H1 (cell line): ENCODE results near the gene SGCG. TPM values are rescaled to one million over a fixed set of nuclear protein-coding genes. Genes with fewer than 3 reads are reported as not detected.

Source experiments
- CTCF ChIA-PET: fragments of 300-600 bp; sonication (Branson Sonifier 250); formaldehyde crosslinking; loops from one replicate; lab custom pipeline; 2021; ENCODE audit not compliant: partially characterized antibody; lab: Charles Lee
- POLR2A ChIA-PET: fragments of 300-600 bp; sonication (Branson Sonifier 250); formaldehyde crosslinking; loops from one replicate; lab custom pipeline; 2021; ENCODE audit warnings: inconsistent platforms; ENCODE audit not compliant: partially characterized antibody; lab: Charles Lee
- DNase-seq, 2 experiments: peaks; one replicate each; pipeline versions ENCODE4 v3.0.0 to v3.0.0-alpha.2; 2010 to 2022; ENCODE audit warnings: low spot score in 2 of 2, low read depth in 1 of 2, mixed read lengths in 1 of 2
- FAIRE-seq: peaks from 2 replicates; lab custom pipeline; 2011; peaks lifted over from hg19 to GRCh38; lab: Jason Lieb, UNC
- H2AFZ ChIP-seq: 2 replicates; pipeline ENCODE4 v1.8.1; 2012; ENCODE audit warnings: low read length, inconsistent platforms
- H2AK5ac ChIP-seq: 2 replicates; pipeline ENCODE4 v1.6.1; 2013; ENCODE audit warnings: low read depth, low read length
- H2BK120ac ChIP-seq: replicated peaks from 2 replicates; pipeline ENCODE3; 2013; ENCODE audit warnings: low read depth, low read length, inconsistent platforms
- H2BK12ac ChIP-seq: 2 replicates; pipeline ENCODE4 v1.6.1; 2013; ENCODE audit warnings: low read depth, low read length
- H2BK15ac ChIP-seq: 2 replicates; pipeline ENCODE4 v1.6.1; 2013; ENCODE audit warnings: low read length
- H2BK20ac ChIP-seq: 2 replicates; pipeline ENCODE4 v1.6.1; 2013; ENCODE audit warnings: low read length
- H2BK5ac ChIP-seq: 2 replicates; pipeline ENCODE4 v1.6.1; 2013; ENCODE audit warnings: low read depth, low read length
- H3K14ac ChIP-seq: 2 replicates; pipeline ENCODE4 v1.6.1; 2013; ENCODE audit warnings: inconsistent platforms; ENCODE audit not compliant: insufficient read length
- H3K18ac ChIP-seq: 2 replicates; pipeline ENCODE4 v1.6.1; 2013; ENCODE audit warnings: low read length; ENCODE audit errors: extremely low read depth
- H3K23ac ChIP-seq: 2 replicates; pipeline ENCODE4 v1.6.1; 2013; ENCODE audit warnings: inconsistent platforms; ENCODE audit not compliant: insufficient read length
- H3K23me2 ChIP-seq: 2 replicates; pipeline ENCODE4 v1.6.1; 2013; ENCODE audit warnings: low read depth, low read length
- H3K27ac ChIP-seq: 2 replicates; pipeline ENCODE4 v1.6.1; 2011; ENCODE audit warnings: low read depth, low read length, inconsistent platforms
- H3K27me3 ChIP-seq, 4 experiments: replicated peaks in 1 of 4; 1 replicate in 1 of 4; 2 replicates in 3 of 4; pipeline versions ENCODE4 v1.6.1 to v1.8.1; 2011 to 2013; ENCODE audit warnings: low read length in 3 of 4, mild to moderate bottlenecking in 3 of 4, inconsistent platforms in 2 of 4, mixed read lengths in 2 of 4, moderate library complexity in 1 of 4; ENCODE audit not compliant: control insufficient read depth in 3 of 4, insufficient read depth in 3 of 4; ENCODE audit errors: extremely low read depth in 1 of 4
- H3K36me3 ChIP-seq, 4 experiments: 2 replicates each; pipeline versions ENCODE4 v1.6.1 to v1.8.1; 2011 to 2013; ENCODE audit warnings: mild to moderate bottlenecking in 4 of 4, low read length in 3 of 4, moderate library complexity in 2 of 4, control low read depth in 1 of 4, inconsistent platforms in 1 of 4; ENCODE audit not compliant: insufficient read depth in 4 of 4, control insufficient read depth in 2 of 4
- H3K4ac ChIP-seq: replicated peaks from 2 replicates; pipeline ENCODE3; 2013; ENCODE audit warnings: low read length, low read depth, mixed read lengths, inconsistent platforms; ENCODE audit not compliant: insufficient read length
- H3K4me1 ChIP-seq, 4 experiments: replicated peaks in 1 of 4; 1 replicate in 1 of 4; 2 replicates in 3 of 4; pipeline versions ENCODE4 v1.6.1 to v1.8.1; 2011 to 2013; ENCODE audit warnings: low read length in 3 of 4, inconsistent platforms in 2 of 4, mixed read lengths in 1 of 4; ENCODE audit not compliant: insufficient read depth in 4 of 4, control insufficient read depth in 3 of 4
- H3K4me2 ChIP-seq, 2 experiments: 2 replicates each; pipeline versions ENCODE4 v1.6.1 to v1.8.1; 2011 to 2013; ENCODE audit warnings: low read depth in 2 of 2, low read length in 2 of 2, control low read depth in 1 of 2, inconsistent platforms in 1 of 2, mild to moderate bottlenecking in 1 of 2; ENCODE audit not compliant: insufficient read depth in 1 of 2
- H3K4me3 ChIP-seq, 4 experiments: fragments of 200-600, 300-600 bp in 1 of 4; sonication (generic), shearing (Covaris generic), sonication (Bioruptor Twin) in 1 of 4; 2 replicates each; pipeline versions ENCODE4 v1.5.1 to v1.8.1; 2011 to 2016; ENCODE audit warnings: low read length in 4 of 4, low read depth in 3 of 4, control low read depth in 2 of 4, inconsistent platforms in 2 of 4, mild to moderate bottlenecking in 2 of 4, mixed read lengths in 1 of 4, moderate library complexity in 1 of 4; ENCODE audit not compliant: insufficient read depth in 2 of 4; ENCODE audit errors: extremely low read depth in 1 of 4
- H3K56ac ChIP-seq: replicated peaks from 2 replicates; pipeline ENCODE3; 2013; ENCODE audit warnings: low read depth, mild to moderate bottlenecking, mixed read lengths, low read length, inconsistent platforms; ENCODE audit not compliant: insufficient read length
- H3K79me1 ChIP-seq: 2 replicates; pipeline ENCODE4 v1.6.1; 2013; ENCODE audit warnings: low read depth, low read length, control low read depth
- H3K79me2 ChIP-seq, 2 experiments: 2 replicates each; pipeline versions ENCODE4 v1.6.1 to v1.8.1; 2012 to 2013; ENCODE audit warnings: low read length in 2 of 2, mild to moderate bottlenecking in 2 of 2, inconsistent platforms in 1 of 2; ENCODE audit not compliant: insufficient read depth in 2 of 2, control insufficient read depth in 1 of 2
- H3K9ac ChIP-seq, 4 experiments: replicated peaks in 1 of 4; 1 replicate in 1 of 4; 2 replicates in 3 of 4; pipeline versions ENCODE4 v1.6.1 to v1.8.1; 2011 to 2013; ENCODE audit warnings: low read depth in 3 of 4, low read length in 3 of 4, control low read depth in 2 of 4, mild to moderate bottlenecking in 2 of 4, moderate library complexity in 2 of 4, inconsistent platforms in 1 of 4; ENCODE audit errors: extremely low read depth in 1 of 4
- H3K9me3 ChIP-seq, 2 experiments: 2 replicates each; pipeline versions ENCODE4 v1.6.1 to v1.8.1; 2012 to 2013; ENCODE audit warnings: mild to moderate bottlenecking in 2 of 2, moderate library complexity in 2 of 2, control low read depth in 1 of 2, inconsistent platforms in 1 of 2, low read depth in 1 of 2, low read length in 1 of 2, mixed read lengths in 1 of 2; ENCODE audit not compliant: insufficient read depth in 2 of 2
- H4K20me1 ChIP-seq, 2 experiments: replicated peaks in 1 of 2; 2 replicates each; pipeline versions ENCODE3 to v1.8.1; 2011 to 2013; ENCODE audit warnings: inconsistent platforms in 2 of 2, low read length in 2 of 2, mild to moderate bottlenecking in 1 of 2; ENCODE audit not compliant: insufficient read depth in 2 of 2, control insufficient read depth in 1 of 2
- H4K5ac ChIP-seq: 2 replicates; pipeline ENCODE4 v1.6.1; 2013; ENCODE audit warnings: low read length, low read depth, mixed read lengths, inconsistent platforms; ENCODE audit not compliant: insufficient read length
- H4K8ac ChIP-seq: 2 replicates; pipeline ENCODE4 v1.8.0; 2013; ENCODE audit warnings: mild to moderate bottlenecking, moderate library complexity, low read length, inconsistent platforms; ENCODE audit not compliant: insufficient read depth; ENCODE audit errors: extremely low read depth
- H4K91ac ChIP-seq: replicated peaks from 2 replicates; pipeline ENCODE3; 2013; ENCODE audit warnings: low read length, mixed read lengths, inconsistent platforms; ENCODE audit not compliant: insufficient read length
- HDAC2 ChIP-seq, 2 experiments: fragments of 300-600 bp in 1 of 2; sonication (generic) in 1 of 2; IDR thresholded peaks; 2 replicates each; pipeline ENCODE4 v1.6.1; 2011 to 2012; ENCODE audit warnings: low read depth in 2 of 2, low read length in 2 of 2, mild to moderate bottlenecking in 2 of 2, moderate library complexity in 2 of 2, borderline replicate concordance in 1 of 2, inconsistent platforms in 1 of 2
- RAD21 ChIP-seq, 2 experiments: IDR thresholded peaks in 1 of 2; conservative IDR thresholded peaks in 1 of 2; 2 replicates each; pipeline ENCODE4 v1.6.1; 2011; ENCODE audit warnings: low read depth in 2 of 2, low read length in 2 of 2, improper control_type of control experiment in 1 of 2, inconsistent platforms in 1 of 2, mild to moderate bottlenecking in 1 of 2, moderate library complexity in 1 of 2
- WGBS, 2 experiments: shearing (Covaris generic) in 1 of 2; methylation state at CpG; one replicate each; pipeline versions ENCODE4 v1.1.6 to v1.1.7; 2013 to 2015; ENCODE audit warnings: low lambda C conversion rate in 2 of 2, mixed read lengths in 2 of 2, inconsistent platforms in 1 of 2, low coverage in 1 of 2, missing lambda C conversion rate in 1 of 2; ENCODE audit not compliant: insufficient replicate concordance in 2 of 2, insufficient coverage in 1 of 2, insufficient read length in 1 of 2; ENCODE audit errors: extremely low coverage in 1 of 2, missing lambda C conversion rate in 1 of 2; 5-methylcytosine and 5-hydroxymethylcytosine counted together
- polyA plus RNA-seq, 7 experiments: library from polyadenylated mRNA; depleted of rRNA in 3 of 7; stranded (reverse) in 5 of 7; unstranded in 2 of 7; fragments of >200 nt in 5 of 7; fragments of 200-250 nt in 2 of 7; gene quantifications; 1 replicate in 5 of 7; 2 replicates in 1 of 7; 4 replicates in 1 of 7; pipeline versions ENCODE4 v1.2.1 to v1.2.3, GENCODE V29; 2011 to 2013; ENCODE audit warnings: missing spikeins in 2 of 7, mixed read lengths in 2 of 7
- total RNA-seq: library from RNA; stranded (reverse); fragmentation: NEBNext Ultra II Directional; extraction: Animal tissue kit (Norgen Biotek cat#: 25700); gene quantifications from 2 replicates; pipeline ENCODE4 v1.2.1, GENCODE V29; 2021
- TF ChIP-seq, protein P1 (sequence below), 3 experiments: IDR thresholded peaks; 1 replicate in 2 of 3; 2 replicates in 1 of 3; pipeline versions ENCODE4 v1.5.1 to v1.6.1; 2011; ENCODE audit warnings: low read length in 3 of 3, mild to moderate bottlenecking in 3 of 3, inconsistent platforms in 2 of 3, low read depth in 1 of 3, moderate library complexity in 1 of 3; ENCODE audit not compliant: insufficient read depth in 1 of 3; ENCODE audit errors: control extremely low read depth in 1 of 3

SGCG gene
- total and polyA plus RNA-seq, 2 of the 8 experiments (the other 6 are each of a cell fraction or from before 2014, with no cell fraction given): 0.05 TPM; not detected in 1

DNA sequence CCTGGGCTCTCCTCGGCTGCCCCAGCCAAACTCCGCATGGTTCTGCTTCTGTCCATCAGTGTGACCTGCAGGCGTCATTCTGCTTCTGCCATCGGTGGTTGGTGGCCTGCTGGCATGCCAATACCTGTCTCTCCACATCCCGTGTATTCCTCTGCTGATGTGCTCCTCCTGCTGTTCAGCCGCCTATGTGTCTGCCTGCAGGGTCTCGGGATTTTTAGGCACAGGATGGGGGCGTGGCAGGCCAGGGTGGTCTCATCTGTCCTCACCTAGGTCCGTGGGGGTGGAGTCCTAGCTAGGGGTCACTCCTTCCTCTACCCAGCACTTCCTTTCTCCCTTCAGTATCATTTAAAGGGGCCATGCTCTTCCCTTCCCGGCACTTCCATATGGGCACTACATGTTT, 33.0 kb upstream of the SGCG start:
- POLR2A ChIA-PET: no interaction called here
- H3K23me2 ChIP-seq: no peaks in the 10 kb centered on the region
- no peak overlapping the region for H3K27ac ChIP-seq
- DNase-seq: peak in 1 of 2 experiments; percentile 44
- H3K4me3 ChIP-seq: no peak overlapping the region
- CTCF ChIA-PET: interaction anchor here (0.6 to 1.1 kb wide), 2 partner anchors 11 to 418 kb away, joined by 3 to 5 read pairs; no protein-coding TSS in a partner anchor
- H3K14ac ChIP-seq: no peak overlapping the region
- H3K27me3 ChIP-seq: no peaks in the 10 kb centered on the region
- no peak overlapping the region for H3K23ac ChIP-seq
- no peaks in the 10 kb centered on the region for H4K20me1 ChIP-seq
- no peak overlapping the region for H2AFZ ChIP-seq
- H4K5ac ChIP-seq: no peak overlapping the region
- H4K91ac ChIP-seq: no peak overlapping the region
- no peaks in the 10 kb centered on the region for H3K4me1 ChIP-seq
- peak in 1 of 2 experiments; percentile 8; a peak in 2 of 4 replicates for TF ChIP-seq RAD21 (IDR thresholded peaks at IDR 0.05 in 1 of 2, conservative IDR thresholded peaks at IDR 0.05 in 1 of 2; ENCODE audit: low read depth in 2 of 2, low read length in 2 of 2)
- no peak for TF ChIP-seq HDAC2 (IDR thresholded peaks at IDR 0.05; ENCODE audit: borderline replicate concordance in 1 of 2, low read depth in 2 of 2, low read length in 2 of 2)
- TF ChIP-seq, protein P1, sequence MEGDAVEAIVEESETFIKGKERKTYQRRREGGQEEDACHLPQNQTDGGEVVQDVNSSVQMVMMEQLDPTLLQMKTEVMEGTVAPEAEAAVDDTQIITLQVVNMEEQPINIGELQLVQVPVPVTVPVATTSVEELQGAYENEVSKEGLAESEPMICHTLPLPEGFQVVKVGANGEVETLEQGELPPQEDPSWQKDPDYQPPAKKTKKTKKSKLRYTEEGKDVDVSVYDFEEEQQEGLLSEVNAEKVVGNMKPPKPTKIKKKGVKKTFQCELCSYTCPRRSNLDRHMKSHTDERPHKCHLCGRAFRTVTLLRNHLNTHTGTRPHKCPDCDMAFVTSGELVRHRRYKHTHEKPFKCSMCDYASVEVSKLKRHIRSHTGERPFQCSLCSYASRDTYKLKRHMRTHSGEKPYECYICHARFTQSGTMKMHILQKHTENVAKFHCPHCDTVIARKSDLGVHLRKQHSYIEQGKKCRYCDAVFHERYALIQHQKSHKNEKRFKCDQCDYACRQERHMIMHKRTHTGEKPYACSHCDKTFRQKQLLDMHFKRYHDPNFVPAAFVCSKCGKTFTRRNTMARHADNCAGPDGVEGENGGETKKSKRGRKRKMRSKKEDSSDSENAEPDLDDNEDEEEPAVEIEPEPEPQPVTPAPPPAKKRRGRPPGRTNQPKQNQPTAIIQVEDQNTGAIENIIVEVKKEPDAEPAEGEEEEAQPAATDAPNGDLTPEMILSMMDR (IDR thresholded peaks at IDR 0.05; ENCODE audit: control extremely low read depth in 1 of 3, insufficient read depth in 1 of 3, low read depth in 1 of 3, low read length in 3 of 3): peak in 1 of 3 experiments; percentile 1; a peak in 1 of 4 replicates
- TF ChIP-seq, all 59 proteins: peak for 2
- H2BK12ac ChIP-seq: no peak overlapping the region
- no peak overlapping the region; the same call in 1 of the 2 replicates for H4K8ac ChIP-seq
- no peak overlapping the region for H2BK5ac ChIP-seq
- FAIRE-seq: no peak
- no peak overlapping the region for H2BK120ac ChIP-seq
- no peak overlapping the region for H2AK5ac ChIP-seq
- H3K18ac ChIP-seq: no peak overlapping the region
- no peaks in the 10 kb centered on the region for H3K79me1 ChIP-seq
- H2BK15ac ChIP-seq: no peak overlapping the region
- 80% methylated on average over 10 of the region's 10 CpGs; no CpG with 5 or more reads in 1 of the 2 experiments for WGBS, 2 experiments
- H3K56ac ChIP-seq: no peak overlapping the region
- H2BK20ac ChIP-seq: no peak overlapping the region
- no peak overlapping the region for H3K9ac ChIP-seq
- no peak overlapping the region for H3K4ac ChIP-seq
- H3K9me3 ChIP-seq: peaks cover under 1% of the 10 kb centered on the region in 2 experiments; a peak in 2 of 4 replicates
- no peaks in the 10 kb centered on the region for H3K79me2 ChIP-seq
- no peak overlapping the region for H3K4me2 ChIP-seq
- H3K36me3 ChIP-seq: no peaks in the 10 kb centered on the region
